Fibroblast of the conjunctiva (primary cell): Measurements from ENCODE around the gene CHST5.
"Not testable (repeated sequence)": the region's sequence is repeated elsewhere in the genome, so short reads cannot be mapped to it uniquely, and the experiment has no call there.

ENCODE experiments used
- DNase-seq: peaks from one replicate; pipeline ENCODE4 v3.0.0-alpha.2; 2010; ENCODE audit warnings: low read depth

Gene CHST5

GRCh38 chr16:75550211-75550662, 14.3 kb upstream of the CHST5 start:
- DNase-seq: no peak

GRCh38 chr16:75548456-75548855, 12.5 kb upstream of the CHST5 start:
- not testable (repeated sequence) for DNase-seq

DNA sequence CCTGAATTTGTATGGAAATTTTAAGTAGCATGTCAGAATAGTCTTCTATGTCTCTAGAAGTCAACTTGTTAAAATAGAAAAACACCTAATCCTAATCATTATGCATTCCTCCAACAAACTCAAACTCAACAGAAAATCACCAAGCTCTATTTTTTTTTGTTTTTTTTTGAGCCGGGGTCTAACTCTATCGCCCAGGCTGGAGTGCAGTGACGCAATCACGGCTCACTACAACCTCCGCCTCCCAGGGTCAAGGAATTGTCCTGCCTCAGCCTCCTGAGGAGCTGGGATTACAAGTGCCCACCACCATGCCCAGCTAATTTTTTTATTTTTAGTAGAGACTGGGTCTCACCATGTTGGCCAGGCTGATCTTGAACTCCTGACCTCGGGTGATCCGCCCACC, 10.4 kb upstream of the CHST5 start:
- DNase-seq: no peak

GRCh38 chr16:75545879-75546278, 10.0 kb upstream of the CHST5 start:
- not testable (repeated sequence) for DNase-seq

- not testable (repeated sequence) for DNase-seq
Observed at GRCh38 chr16:75542462-75542861, 6.6 kb upstream of the CHST5 start.

DNA sequence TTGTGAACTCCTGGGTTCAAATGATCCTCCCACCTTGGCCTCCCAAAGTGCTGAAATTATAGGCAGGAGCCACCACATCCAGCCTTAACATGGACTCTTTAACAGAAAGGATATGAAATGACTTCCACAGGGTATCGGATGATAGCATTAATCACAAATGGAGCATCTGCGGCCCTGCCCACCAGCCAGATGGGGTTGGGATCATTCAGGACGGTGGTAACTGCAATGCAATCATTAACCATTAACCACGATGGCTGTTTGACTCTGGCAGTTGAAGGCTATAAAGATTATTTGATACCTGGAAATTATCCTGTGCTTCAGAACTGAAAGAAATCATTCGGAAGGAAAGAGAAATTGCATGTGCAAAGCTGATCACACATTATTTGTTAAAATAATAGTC, 5.3 kb upstream of the CHST5 start:
- no peak for DNase-seq

DNA sequence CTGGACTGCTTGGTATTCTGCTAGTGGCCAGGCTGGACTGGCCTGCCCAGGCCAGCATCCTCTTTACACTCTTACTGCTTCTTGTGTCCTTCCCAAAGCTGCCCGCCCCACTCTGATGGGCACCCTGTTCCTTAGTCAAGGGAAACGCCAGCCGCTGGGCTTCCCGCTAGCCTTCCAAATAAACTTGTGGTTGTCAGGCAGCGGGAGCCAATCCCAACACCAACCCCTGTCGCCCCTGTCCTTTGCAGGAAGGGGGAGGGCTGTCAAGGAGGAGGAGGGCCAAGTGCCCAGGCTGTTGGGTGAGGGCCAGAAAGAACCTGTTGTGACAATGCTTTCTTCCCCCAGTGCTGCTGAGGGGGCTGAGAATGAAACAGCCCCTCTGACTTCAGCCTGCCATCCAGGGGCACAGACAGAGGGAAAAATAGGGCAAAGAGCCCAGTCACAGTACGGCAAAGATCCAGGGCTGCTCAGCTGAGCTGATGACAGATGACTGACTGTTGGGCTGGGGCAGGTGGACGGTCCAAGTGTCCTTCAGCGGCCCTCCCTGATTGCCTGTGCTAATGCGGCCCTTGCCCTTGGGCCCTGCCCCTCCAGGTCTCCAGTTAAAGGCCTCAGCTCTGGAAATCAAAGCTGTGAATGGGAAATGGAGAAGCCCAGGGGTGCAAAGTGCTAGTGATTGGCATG, 3.1 kb upstream of the CHST5 start:
- not testable (repeated sequence) for DNase-seq

- no peak for DNase-seq
Observed at GRCh38 chr16:75537776-75538175, 1.9 kb upstream of the CHST5 start.

GRCh38 chr16:75535211-75535843, 581 bp downstream of the CHST5 start:
- no peak for DNase-seq

- DNase-seq: no peak
Observed at GRCh38 chr16:75534560-75535205, 1.2 kb downstream of the CHST5 start.

DNA sequence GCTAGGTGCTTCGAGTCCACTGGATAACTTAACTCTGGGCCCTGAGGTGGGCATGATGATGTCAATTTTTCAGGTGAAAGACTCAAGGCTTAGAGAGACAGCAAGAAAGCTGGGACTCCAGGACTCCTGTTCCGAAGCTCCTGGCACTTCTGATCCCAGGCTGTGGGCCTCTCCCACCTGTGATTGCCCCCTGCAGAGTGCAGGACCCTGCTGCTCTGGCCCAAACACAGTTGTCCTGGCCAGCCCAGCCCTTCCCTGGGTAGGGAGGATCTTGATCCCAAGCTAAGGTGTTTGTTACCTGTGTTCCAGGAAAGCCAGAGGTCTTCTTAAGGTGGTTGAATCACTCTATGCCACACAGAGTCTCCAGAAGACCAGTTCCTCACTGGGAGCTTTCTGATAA, 3.1 kb downstream of the CHST5 start:
- DNase-seq: no peak

DNA sequence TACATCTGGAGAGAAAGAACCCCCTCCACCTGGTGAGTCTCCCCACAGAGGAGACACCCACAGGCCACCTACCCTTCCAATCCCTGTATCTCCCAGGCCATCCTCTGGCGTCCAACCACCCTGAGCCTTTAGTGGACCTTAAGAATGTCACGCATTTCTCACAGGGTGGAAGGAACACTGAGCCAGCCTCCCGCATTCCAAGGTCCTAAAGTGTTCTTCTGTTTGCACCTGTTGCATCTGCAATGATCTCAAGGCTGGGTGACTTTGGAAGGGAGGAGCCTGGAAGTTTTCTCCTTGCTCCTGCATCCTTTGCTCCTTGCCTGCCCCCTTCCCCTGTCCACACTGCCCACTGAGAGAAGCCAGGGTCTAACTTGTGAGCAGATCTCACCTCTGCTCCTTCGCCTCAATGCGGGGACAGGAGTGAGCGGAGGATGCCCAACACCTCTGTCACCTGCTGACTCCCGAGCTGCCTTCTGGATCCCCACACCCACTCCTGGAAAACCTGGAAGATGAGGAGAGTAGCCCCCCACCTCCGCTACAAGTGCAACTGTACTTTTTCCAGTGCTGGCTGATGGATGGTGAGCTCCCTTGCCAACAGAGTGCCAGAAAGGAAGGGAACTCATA, 3.7 kb downstream of the CHST5 start:
- DNase-seq: no peak

DNA sequence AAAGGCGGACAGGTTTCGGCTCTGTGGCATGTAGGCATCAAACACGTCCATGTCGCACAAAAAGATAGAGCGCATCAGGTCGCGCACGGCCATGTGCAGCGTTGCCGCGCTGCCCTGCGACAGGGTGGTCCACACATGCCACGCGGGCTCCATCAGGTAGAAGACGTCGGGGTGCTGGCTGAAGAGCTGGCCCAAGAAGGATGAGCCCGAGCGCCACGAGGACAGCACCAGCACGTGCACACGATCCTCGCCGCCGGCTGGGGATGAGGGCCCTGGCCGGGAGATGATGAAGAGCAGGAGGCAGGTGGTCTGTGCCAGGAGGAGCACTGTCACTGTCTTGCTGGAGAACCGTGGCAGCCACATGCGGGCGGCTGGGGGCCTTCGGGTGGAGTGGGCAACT, 5.9 kb downstream of the CHST5 start:
- no peak for DNase-seq

GRCh38 chr16:75529056-75529905, 6.6 kb downstream of the CHST5 start:
- no peak for DNase-seq

GRCh38 chr16:75527825-75528299, 8.0 kb downstream of the CHST5 start:
- DNase-seq: no peak

GRCh38 chr16:75526032-75526790, 9.7 kb downstream of the CHST5 start:
- DNase-seq: no peak

DNA sequence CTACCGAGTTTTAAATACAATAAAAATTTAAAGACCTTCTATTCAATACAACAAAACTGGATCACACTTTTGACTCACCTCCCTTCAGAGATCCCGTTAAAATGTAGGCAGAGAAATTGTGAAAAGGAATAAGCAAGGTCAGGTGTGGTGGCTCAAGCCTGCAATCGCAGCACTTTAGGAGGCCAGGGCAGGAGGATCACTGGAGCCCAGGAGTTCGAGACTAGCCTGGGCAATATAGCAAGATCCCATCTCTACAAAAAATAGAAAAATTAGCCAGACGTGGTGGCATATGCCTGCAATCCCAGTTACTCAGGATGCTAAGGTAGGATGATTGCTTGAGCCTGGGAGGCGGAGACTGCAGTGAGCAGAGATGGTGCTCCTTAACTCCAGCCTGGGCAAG, 16.7 kb downstream of the CHST5 start:
- no peak for DNase-seq

- not testable (repeated sequence) for DNase-seq
Observed at GRCh38 chr16:75516189-75516966, 19.5 kb downstream of the CHST5 start.

DNA sequence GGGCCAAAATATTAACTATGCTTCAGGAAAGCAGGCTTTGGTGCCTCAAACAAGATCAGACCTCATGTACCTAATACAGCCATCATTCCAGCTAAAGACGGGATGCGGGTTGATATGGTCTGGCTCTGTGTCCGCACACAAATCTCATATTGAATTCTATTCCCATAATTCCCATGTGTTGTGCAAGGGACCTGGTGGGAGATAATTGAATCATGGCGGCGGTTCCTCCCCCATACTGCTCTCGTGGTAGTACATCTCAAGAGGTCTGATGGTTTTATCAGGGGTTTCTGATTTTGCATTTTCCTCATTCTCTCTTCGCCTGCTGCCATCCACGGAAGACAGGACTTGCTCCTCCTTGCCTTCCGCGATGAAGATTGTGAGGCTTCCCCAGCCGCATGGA, 21.6 kb downstream of the CHST5 start:
- DNase-seq: no peak

DNA sequence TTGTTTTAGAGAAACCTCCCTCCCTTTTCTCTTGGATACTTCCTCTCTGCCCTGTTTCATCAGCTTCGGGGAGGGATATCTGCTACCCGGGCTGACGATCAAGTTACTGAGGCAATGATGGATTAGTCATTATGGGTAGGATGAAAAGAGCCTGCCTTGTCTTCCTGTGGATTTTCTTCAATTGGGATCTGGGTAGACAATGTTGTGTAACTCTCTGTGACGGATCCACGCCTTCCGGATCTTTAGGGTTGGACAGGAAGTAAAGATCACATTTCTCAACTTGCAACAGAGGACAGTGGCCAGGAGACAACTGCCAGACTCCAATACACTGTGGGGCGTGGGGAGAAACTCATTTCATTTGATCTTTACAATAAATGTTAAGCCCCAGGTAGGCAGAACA, 29.3 kb downstream of the CHST5 start:
- DNase-seq: peak; percentile 79
